ENCODE measurements around the gene PPWD1.

DNA sequence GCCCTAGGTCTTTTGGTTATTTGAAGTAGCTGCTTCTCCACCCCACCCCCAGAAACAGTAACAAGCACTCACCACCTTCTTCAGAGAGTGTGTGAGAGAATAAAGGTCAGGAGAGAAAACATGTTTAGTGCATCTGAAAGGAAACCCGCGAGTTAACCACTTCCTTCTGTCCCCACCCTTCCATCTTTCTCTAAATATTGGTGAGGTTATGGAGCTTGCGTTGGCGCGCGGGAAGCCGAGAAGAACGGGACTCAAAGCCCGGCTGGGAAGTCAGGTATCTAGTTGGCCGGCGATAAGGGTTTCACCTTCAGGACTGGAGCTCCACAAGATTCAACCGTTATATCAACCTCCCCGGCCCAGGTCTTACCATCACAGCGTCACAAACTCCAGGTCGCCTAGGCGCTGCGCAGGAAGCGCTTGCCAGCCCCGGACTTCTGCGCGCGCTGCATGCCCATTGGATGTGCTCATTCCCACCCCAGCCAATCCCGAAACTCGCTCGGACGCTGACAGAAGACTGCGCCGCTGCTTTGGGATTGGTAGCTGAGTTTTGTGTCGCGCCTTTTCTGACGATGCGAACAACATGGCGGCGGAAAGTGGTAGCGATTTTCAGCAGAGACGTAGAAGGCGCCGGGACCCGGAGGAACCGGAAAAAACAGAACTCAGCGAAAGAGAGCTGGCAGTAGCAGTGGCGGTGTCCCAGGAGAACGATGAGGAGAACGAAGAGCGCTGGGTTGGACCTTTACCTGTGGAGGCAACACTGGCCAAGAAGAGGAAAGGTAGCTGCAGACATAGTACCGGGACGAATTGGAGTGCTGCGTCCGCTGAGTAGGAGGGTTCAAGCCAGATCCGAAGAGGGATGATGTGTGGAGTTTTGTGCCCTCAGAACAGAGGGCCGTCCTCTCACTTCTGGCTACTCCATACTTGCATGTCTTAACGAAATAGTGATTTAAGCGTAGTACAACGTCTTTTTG lies at the start of gene PPWD1, which contains the start of gene CENPK:
- TF ChIP-seq, protein P1, sequence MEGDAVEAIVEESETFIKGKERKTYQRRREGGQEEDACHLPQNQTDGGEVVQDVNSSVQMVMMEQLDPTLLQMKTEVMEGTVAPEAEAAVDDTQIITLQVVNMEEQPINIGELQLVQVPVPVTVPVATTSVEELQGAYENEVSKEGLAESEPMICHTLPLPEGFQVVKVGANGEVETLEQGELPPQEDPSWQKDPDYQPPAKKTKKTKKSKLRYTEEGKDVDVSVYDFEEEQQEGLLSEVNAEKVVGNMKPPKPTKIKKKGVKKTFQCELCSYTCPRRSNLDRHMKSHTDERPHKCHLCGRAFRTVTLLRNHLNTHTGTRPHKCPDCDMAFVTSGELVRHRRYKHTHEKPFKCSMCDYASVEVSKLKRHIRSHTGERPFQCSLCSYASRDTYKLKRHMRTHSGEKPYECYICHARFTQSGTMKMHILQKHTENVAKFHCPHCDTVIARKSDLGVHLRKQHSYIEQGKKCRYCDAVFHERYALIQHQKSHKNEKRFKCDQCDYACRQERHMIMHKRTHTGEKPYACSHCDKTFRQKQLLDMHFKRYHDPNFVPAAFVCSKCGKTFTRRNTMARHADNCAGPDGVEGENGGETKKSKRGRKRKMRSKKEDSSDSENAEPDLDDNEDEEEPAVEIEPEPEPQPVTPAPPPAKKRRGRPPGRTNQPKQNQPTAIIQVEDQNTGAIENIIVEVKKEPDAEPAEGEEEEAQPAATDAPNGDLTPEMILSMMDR (IDR thresholded peaks at IDR 0.05; ENCODE audit: low read length): no peak
- no peak for TF ChIP-seq EZH2 (IDR thresholded peaks at IDR 0.05; ENCODE audit: borderline replicate concordance, low read length)
